UCSD-AML1 (cell line): ENCODE data around the gene ARMC5.
"Not testable (repeated sequence)": the region's sequence is repeated elsewhere in the genome, so short reads cannot be mapped to it uniquely, and the experiment has no call there.

Experiments
- DNase-seq: peaks from one replicate; lab custom pipeline; 2025; ENCODE audit not compliant: unreplicated experiment; lab: John Stamatoyannopoulos, UW

ARMC5 gene

DNA sequence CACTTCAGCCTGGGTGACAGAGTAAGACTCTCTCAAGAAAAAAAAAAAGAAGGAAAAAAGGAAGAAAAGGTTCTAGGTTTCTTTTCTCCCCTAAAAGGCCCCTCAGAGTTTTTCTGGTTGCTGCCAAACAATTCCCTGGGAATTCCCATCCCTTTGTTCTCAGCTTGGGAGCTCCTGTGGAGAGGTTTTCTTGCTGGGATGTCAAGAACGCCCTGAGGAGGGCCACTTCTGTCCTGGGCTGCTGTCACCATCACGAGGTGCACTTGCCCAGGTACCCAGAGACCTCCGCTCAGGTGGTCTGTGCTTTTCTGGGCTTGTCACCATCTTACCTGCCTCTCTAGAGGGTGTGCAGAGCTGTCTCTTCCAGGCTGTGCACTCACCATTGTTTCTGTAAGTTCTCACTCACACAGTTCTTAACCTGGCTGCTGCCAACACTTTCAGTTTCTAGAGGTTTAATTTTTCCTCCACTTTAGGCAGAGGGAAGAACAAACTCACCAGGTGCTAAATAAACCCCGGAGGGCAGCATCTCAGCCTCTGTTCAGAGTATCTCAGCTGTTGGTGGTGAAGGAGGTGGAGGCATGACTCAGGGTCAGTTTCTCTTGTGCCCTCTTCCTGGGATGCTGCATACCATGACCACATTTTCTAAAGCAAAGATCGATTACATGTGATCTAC, 28.8 kb upstream of the ARMC5 start:
- no peak for DNase-seq

DNA sequence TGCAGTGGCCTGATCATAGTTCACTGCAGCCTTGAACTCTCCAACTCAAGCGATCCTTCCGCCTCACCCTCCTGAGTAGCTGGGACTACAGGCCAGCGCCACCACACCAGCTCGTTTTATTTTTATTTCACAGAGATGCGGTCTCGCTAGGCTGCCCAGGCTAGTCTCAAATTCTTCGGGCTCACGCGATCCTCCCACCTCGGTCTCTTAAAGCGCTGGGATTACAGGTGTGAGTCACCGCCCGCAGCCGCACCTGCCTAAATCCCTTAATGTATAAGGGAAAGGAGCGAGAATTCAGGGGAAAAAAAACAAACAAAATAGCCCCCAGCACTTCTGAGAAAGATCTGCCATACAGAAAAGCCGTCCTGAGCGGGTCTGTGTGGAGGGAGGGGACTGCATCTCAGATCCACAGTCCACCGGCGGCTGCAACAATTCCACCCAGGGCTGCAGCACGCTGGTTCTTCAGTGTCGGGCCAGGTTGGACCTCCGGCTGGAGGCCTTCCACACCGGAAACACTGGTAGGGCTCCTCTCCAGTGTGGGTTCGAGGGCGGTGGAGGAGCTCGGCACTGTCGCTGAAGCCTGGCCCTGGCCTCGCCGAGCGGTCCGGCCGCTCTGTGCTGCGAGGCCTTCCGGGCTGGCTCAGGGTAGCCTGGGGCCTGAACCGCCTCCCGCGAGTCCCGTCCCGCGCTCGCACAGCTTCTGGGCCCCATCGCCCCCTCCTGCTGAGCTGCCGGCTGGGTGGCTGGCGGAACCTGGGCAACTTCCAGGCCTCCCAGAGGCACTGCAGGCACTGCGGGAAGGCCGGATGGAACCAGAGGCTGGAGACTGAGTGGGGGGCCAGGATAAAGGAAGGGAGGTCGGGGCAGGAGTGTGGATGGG, 23.7 kb upstream of the ARMC5 start:
- no peak for DNase-seq

DNA sequence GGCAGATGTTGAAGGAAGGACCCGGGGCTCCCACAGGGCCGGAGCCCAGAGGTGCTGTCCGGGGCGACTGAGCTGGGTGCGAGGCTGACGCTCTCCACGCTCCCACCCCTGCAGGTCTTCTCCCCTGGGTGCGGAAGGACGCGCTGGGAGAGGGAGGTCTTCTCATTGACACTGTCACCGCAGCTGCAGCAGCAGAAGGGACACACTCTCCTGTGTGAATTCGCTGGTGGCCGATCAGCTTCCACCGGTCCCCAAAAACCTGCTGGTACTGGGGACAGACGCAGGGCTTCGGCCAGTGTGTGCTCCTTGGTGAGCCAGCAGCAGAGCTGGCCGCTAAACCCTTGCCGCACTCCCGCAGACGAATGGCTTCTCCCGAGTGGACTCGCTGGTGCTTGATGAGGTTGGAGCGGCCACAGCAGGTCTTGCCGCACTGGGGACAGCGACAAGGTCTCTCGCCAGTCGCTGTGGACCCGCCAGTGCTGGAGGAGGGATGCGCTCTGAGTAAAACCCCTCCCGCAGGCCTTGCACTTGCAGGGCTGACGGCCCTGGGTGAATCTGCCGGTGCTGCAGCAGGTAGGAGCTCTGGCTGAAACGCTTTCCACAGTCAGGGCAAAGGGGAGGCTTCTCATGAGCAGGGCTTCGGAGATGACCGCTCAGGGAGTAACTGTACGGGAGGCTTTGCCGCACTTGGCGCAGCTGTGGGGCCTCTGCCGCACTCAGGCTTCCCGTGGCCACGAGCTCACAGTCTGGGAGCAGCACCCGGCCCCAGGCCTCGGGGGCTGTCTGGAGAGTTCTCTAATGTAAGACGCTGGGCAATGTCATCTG, 22.9 kb upstream of the ARMC5 start:
- DNase-seq: no peak

DNA sequence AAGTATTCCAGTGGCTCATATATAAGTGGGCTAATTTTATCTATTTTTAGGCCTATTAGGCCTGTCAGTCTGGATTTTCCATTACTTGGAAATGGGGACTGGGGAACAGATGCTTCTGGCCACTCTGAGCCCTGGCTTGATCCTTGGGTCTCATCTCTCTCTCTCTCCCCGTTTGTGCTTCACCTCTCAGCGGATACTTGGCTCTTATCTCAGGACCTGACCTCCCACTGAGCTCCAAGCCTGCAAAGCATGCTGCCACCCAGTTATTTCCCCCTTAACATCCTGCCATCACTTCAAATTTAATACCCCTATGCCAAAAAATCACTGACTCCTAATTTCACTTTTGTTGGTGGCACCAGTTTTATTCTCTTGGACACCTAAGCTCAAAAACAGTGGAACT, 20.9 kb upstream of the ARMC5 start:
- no peak for DNase-seq

DNA sequence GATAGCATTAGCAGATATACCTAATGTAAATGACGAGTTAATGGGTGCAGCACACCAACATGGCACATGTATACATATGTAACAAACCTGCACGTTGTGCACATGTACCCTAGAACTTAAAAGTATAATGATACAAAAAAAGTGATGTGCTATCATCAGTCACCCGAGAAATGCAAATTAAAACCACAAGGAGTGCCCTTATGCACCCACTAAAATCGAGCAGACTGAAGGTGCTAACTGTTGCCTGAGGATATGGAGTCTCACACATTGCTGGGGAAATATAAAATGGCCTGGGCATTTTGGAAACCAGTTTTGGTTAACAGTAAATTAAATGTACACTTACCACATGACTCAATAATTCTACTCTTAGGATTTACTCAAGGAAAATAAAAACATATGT, 20.3 kb upstream of the ARMC5 start:
- not testable (repeated sequence) for DNase-seq

DNA sequence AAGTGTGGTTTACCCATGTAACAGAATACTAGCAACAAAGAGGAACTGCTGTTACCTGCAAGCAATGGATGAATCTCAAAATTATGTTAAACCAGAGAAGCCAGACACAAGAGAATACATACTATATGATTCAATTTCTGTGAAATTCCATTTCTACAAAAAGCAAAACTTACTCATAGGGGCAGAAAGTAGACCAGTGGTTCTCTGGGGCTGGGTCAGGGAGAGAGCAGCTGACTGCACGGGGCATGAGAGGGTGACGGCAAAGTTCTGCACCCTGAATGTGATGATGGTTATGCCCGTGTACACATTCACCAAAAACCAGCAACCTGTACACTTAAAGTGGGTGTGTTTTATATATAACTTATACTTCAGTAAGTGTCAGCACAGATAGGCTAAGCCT, 19.8 kb upstream of the ARMC5 start:
- DNase-seq: no peak

DNA sequence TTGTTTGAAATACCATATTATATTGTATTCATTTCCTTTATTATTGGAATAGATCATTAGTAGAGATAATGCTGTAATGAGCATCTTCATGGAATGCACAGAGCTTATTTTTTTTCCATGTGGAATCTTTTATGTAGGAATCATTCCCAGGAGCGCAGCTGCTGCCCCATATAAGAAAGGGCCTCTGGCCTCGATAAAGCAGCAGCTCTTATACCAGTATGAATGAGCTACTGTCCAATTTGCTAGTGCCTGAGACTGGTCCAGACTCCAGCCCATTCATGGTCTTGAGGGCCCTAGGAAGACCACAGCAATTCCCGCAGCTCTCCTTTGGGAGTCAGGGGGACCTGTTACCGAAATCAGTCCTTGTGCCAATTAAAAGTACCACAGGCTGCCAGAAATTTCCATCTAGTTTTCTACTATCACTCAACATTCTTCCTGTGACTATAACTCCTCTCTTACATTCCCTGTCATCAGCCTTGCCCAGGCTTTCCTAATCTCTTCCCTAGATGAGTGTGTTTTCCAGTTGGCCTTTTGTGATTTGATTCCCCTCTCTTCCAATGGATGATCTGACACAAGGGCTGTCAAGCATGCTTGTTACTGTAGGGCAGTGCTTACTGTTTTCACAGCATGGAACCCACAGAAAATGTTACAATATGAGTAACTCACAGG, 18.7 kb upstream of the ARMC5 start:
- no peak for DNase-seq

DNA sequence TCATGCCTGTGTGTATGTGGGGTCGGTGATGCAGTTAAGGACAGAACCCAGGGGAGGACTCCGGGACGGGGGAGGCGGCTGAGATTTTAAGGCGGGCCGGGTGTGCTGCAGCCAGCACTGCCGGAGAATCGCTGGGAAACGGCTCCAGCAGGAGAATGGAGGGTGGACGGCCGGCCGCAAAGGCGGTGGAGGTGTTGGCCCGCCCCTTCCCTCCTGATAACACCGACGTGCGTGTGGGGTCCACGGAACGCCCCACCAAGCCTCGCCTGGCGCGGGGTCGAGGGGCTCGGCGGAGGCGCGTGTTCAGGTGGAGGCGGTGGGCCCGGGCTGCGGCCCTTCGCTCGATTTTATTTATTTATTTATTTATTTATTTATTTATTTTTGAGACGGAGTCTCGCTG, 17.3 kb upstream of the ARMC5 start:
- DNase-seq: no peak

DNA sequence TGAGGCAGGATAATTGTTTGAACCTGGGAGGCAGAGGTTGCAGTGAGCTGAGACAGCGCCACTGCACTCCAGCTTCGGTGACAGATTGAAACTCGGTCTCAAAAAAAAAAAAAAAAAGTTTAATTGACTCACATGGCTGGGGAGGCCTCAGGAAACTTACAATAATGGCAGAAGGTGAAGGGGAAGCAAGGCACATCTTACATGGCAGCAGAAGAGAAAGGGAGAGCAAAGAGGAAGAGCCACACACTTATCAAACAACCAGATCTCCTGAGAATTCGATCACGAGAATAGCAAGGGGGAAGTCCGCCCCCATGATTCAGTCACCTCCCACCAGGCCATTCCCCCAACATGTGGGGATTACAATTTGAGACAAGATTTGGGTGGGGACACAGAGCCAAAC, 13.4 kb upstream of the ARMC5 start:
- not testable (repeated sequence) for DNase-seq

DNA sequence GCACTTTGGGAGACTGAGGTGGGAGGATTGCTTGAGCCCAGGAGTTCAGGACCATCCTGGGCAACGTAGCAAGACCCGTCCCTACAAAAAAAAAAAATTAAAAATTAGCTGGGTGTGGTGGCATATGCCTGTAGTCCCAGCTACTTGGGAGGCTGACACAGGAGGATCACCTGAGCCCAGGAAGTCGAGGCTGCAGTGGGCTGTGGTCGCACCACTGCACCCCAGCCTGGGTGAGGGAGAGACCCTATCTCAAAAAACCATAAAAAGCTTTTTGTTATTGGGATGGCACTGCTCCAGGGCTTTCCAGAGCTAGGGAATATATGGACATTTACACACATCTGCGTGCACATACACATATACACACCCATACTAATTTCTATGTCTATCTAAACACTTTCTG, 8.1 kb upstream of the ARMC5 start:
- DNase-seq: no peak

DNA sequence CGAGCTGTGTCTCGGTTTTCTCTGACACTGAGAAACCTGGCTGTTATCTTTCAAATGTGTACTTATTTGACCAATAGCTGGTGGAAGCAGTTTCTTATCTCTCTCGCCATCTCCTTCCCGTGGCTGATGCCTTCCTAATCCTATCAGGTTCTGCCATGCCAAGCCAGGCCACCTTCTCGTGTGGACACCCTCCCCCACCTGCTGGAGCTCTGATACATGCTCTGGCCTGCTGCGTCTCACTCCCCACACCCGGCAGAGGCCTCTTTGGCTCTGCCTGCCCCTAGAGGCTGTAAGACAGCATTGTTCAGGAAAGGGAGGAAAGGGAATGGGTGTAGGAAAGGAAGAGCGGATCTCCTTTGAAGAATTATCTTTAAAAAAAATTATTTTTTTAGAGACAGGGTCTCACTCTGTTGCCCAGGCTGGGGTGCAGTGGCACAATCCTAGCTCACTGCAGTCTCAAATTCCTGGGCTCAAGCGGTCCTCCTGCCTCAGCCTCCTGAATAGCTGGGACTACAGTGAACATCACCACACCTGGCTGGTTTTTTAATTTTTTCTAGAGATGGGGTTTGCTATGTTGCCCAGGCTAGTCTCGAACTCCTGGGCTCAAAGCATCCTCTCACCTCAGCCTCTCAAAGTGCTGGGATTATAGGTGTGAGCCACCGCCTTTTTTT, 7.5 kb upstream of the ARMC5 start:
- DNase-seq: peak; percentile 60

DNA sequence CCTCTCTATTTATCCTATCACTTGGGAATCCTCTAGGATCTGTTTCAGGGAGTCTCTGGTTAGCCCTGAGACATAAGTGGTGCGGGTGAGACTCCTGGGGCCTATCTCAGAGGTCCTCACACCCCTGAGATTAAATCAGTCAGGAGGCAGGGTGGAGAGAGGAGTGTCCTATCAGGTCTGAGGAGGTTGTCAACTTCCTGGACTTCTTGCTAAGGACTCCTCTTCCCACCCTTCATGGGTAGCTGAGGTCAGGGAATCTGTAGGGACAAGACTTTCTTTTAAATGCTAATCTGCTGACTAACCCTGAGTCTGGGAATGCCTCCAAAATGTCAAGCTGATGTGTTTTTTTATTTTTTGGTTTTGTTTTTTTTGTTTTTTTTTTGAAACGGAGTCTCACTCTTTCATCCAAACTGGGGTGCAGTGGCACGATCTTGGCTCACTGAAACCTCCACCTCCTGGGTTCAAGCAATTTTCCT, 6.6 kb upstream of the ARMC5 start:
- no peak for DNase-seq

DNA sequence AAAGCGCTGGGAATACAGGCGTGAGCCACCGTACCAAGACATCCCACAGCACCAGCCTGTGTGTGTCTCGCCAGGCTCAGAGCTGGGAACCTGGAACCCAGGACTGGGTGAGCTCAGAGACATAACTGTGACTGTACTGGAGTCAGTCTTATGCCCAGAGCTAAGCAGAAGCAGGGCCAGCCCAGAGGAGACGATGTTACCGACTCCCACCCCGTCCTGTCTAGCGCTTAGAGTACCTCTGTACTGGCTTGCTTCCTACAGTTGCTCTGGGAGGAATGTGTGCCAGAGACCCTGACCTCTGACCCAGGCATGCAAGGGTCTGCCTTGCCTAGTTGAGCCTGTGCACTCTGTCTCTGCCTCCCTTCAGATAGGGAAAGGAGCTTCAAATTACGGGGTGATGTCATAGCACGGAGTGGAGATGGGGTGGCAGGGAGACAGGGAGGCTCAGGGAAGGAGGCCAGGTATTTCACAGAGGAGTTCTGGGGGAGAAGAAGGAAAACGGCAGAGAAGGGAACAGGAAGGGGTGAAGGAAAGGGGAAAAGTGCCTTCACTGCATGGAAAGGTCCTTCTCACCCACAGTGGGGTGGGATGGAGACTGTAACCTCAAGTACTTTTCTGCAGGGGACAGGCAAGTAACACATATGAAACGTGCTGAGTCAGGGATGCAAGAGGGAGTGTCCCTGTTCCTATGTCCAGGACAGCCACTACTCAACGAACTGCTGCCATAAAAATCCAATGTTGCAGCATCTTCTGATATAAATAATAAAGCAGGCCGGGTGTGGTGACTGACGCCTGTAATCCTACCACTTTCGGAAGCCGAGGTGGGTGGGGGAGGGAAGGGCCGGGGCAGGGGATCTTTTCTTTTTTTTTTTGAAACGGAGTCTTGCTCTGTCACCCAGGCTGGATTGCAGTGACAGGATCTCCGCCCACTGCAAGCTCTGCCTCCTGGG, 5.8 kb upstream of the ARMC5 start:
- no peak for DNase-seq

DNA sequence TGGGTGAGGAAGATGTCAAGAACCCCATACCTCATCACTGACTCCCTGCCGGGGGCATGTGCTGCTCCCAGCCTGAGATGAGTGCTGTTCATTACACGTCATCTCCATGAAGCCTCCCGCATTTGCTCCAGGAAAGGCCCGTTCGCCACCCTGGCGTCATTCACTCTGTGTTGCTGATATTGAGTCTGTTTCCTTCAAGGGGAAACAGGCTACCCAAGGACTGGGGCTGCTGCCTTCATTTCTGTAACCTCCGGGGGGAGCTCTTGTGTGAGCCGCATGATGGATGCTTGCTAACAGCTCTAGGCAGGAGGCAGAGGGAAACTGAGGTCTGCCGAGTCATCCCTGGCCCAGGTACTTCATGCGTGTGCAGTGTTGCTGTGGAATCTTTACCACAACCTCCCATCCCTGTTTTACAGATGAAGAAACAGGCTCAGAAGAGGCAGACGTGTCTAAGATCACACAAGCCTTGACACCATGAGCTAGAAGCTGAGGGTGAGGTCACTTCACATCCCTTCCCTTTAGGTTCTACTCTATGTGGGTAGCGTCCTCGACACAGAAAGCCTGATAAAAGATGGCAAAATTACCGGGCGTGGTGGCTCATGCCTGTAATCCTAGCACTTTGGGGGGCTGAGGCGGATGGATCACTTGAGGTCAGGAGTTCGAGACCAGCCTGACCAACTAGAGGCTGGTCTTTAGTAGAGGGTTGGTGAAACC, 3.5 kb upstream of the ARMC5 start:
- DNase-seq: peak; percentile 47

DNA sequence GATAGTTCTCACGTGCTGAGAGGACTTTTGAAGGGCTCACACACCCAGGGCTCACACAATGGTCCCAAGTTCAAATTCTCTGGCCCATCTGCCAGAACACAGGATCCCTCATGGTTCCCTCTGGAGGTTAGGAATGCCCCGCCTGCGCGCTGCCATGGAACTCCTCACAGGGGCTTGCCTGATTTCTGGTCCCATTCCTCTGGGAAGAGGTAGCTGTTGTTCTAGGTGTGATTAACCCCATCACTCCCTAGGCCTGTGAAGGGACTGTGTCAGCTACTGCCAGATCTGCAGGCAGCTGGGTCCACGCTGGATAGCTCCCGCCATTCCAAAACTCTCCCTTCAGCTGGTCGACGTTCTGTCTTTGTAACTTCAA, 2.3 kb upstream of the ARMC5 start:
- no peak for DNase-seq

DNA sequence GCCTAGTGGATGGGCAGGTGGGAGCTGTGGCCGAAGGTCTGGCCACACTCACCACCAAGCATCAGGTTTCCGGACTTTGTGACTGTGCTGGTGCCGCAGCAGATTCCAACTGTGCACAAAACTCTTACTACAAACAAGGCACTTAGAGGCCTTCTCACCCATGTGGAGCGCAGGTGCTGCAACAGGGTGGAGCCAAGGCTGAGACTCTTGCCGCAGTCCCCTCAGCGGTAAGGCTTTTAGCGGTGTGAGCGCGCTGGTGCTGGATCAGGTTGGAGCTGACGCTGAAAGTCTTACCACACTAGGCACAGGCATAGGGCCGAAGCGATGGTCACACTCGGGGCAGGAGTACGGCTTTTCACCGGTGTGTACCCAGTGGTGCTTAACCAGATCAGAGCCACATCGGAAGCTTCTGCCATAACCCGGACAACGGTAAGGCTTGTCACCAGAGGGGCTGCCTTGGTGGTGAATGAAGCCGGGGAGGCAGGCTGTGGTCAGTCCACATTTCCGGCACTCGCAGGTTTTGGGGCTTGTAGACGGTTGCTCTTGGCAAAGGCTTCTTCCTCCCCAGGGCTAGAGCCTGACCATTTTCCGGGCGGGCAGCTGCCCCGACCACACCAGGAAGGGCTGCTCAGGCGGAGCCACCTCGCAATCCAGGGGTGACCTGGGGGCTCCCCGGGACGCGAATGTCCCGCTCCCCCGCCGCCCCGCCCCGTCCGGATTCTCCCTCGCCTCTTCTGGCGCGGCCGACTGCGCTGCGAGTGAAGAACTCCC, 1.0 kb upstream of the ARMC5 start:
- DNase-seq: peak; percentile 80

DNA sequence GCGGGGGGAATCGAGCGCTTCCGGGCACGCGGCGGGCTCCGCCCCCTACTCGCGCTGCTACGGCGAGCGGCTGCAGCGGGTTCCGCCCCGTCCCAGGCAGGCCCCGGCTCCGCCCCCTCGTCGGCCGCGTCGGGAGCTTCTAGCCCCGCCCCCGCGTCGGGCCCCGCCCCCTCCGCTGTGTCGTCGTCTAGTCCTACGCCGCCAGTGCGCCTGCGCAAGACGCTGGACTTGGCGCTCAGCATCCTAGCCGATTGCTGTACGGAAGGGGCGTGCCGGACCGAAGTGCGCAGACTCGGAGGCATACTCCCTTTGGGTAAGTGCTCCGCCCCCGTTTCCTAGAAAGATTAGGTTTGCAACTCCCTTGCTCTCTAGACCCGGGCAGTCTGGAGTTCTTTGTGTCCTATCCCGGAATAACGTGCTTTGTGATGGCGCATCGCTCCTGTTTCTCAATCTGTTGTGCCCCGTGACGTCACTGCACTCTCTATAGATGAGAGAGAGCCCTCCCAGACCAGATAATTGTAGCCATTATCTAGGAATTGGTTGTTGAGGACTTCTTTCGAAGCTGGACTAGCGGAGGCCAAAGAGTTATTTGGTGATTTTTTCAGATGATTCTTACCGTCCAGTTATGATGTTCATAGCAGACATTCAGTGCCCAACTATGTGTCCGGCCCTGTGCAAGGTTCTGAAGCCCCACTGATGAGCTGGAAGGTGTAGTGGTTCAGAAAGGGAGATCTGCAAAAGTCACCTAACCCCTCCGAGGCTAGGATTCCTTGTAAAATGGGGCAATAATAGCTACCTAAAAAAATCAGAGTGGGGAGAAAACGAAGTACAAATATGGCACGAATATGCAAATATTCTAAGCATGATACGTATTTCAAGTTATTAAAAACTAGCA, 633 bp downstream of the ARMC5 start:
- DNase-seq: peak; percentile 100
